Mesodermal cell (in vitro differentiated cells): ENCODE results near the gene DNAH1.
"Not testable (repeated sequence)": the region's sequence is repeated elsewhere in the genome, so short reads cannot be mapped to it uniquely, and the experiment has no call there.

Experiments used
- H3K27ac ChIP-seq: 2 replicates; pipeline ENCODE4 v1.7.0; 2013; ENCODE audit warnings: mild to moderate bottlenecking, low read depth, low read length, moderate library complexity; ENCODE audit not compliant: severe bottlenecking
- H3K36me3 ChIP-seq: 2 replicates; pipeline ENCODE4 v1.7.1; 2013; ENCODE audit warnings: mild to moderate bottlenecking, low read length, moderate library complexity; ENCODE audit not compliant: control insufficient read depth, insufficient read depth
- H3K4me1 ChIP-seq: one replicate; pipeline ENCODE4 v1.7.1; 2013; ENCODE audit warnings: mild to moderate bottlenecking, low read length; ENCODE audit not compliant: insufficient read depth, control insufficient read depth, poor library complexity, severe bottlenecking
- H3K4me3 ChIP-seq: 2 replicates; pipeline ENCODE4 v1.7.0; 2013; ENCODE audit warnings: low read length, control low read depth, mild to moderate bottlenecking; ENCODE audit not compliant: insufficient read depth, poor library complexity, severe bottlenecking; ENCODE audit errors: extremely low read depth
- H3K9me3 ChIP-seq: 2 replicates; pipeline ENCODE4 v1.7.1; 2013; ENCODE audit warnings: mild to moderate bottlenecking, low read length, moderate library complexity; ENCODE audit not compliant: control insufficient read depth
- WGBS, 2 experiments: methylation state at CpG; one replicate each; pipeline ENCODE4 v1.1.5; 2013; ENCODE audit warnings: missing lambda C conversion rate in 2 of 2; ENCODE audit not compliant: insufficient coverage in 2 of 2; 5-methylcytosine and 5-hydroxymethylcytosine counted together

Gene DNAH1

DNA sequence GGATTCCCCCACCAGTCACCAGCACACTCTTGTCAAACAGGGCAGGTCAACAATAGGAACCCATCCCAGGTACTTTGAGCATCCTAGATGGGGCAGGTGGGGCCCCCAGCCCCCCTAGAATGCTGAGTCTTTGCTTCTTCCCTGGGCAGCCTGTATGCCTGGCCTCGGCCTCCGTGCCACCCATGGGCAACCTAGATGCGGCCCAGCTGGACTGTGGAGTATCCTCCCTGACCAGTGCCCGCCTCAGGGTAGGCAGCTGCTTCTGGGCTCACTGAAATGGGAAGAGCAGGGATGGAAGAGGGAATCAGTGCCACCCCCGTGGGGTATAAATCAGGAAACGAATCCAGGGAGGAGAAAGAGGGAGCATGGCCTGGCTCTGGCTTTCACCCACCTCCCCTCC lies 10.9 kb downstream of the DNAH1 start:
- peaks cover 7% of the 10 kb centered on the region for H3K4me1 ChIP-seq
- no peaks in the 10 kb centered on the region for H3K36me3 ChIP-seq
- no peaks in the 10 kb centered on the region for H3K9me3 ChIP-seq
- H3K27ac ChIP-seq, result no peak overlapping the region
- WGBS, 2 experiments, result 96 to 100% methylated on average over 3 to 5 of the region's 6 CpGs
- H3K4me3 ChIP-seq, result no peak overlapping the region

- Histone ChIP-seq H3K27ac (no peak overlapping the region), H3K36me3 (no peaks in the 10 kb centered on the region), H3K9me3 (no peaks in the 10 kb centered on the region), H3K4me3 (no peak overlapping the region), H3K4me1 (peaks cover 7% of the 10 kb centered on the region)
- 87 to 90% methylated on average over 4 to 5 of the region's 5 CpGs for WGBS, 2 experiments
These were observed 11.6 kb downstream of the DNAH1 start for GRCh38 chr3:52327486-52328290.

GRCh38 chr3:52328536-52329080 lies 12.5 kb downstream of the DNAH1 start:
- H3K4me1 ChIP-seq, result peaks cover 6% of the 10 kb centered on the region
- WGBS, 2 experiments, result 80 to 100% methylated on average over 1 to 4 of the region's 5 CpGs
- H3K9me3 ChIP-seq, result no peaks in the 10 kb centered on the region
- H3K4me3 ChIP-seq, result no peak overlapping the region
- no peak overlapping the region for H3K27ac ChIP-seq
- H3K36me3 ChIP-seq, result no peaks in the 10 kb centered on the region

- H3K36me3 ChIP-seq, result no peaks in the 10 kb centered on the region
- no peaks in the 10 kb centered on the region for H3K9me3 ChIP-seq
- H3K27ac ChIP-seq, result no peak overlapping the region
- WGBS, 2 experiments, result 87 to 91% methylated on average over 8 to 9 of the region's 9 CpGs
- H3K4me3 ChIP-seq, result no peak overlapping the region
- no peaks in the 10 kb centered on the region for H3K4me1 ChIP-seq
These were observed 14.2 kb downstream of the DNAH1 start for GRCh38 chr3:52330194-52330805.

DNA sequence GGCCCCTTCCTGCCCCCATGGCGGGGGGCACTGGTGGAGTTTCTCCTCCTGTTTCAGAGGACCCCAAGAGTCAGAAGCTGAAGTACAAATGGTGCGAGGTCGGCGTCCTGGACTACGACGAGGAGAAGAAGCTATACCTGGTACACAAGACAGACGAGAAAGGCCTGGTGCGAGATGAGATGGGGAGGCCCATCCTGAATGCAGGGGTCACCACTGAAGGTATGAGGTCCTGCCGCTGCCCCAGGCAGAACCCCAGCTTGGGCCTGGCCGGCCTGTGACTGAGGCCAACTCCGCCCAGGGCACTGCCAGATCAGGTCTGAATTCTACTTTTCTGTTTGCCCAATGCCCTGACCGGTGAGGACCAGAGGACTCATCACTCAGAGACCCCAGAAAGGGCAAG lies 15.0 kb downstream of the DNAH1 start:
- H3K36me3 ChIP-seq, result no peaks in the 10 kb centered on the region
- WGBS, 2 experiments, result 94 to 98% methylated on average over 11 to 12 of the region's 12 CpGs
- H3K27ac ChIP-seq, result no peak overlapping the region
- H3K4me3 ChIP-seq, result no peak overlapping the region
- no peaks in the 10 kb centered on the region for H3K4me1 ChIP-seq
- H3K9me3 ChIP-seq, result no peaks in the 10 kb centered on the region

- no peaks in the 10 kb centered on the region for H3K9me3 ChIP-seq
- H3K4me3 ChIP-seq, result no peak overlapping the region
- no peak overlapping the region for H3K27ac ChIP-seq
- no peaks in the 10 kb centered on the region for H3K36me3 ChIP-seq
- no peaks in the 10 kb centered on the region for H3K4me1 ChIP-seq
- WGBS, 2 experiments, result 91 to 95% methylated on average over 15 of the region's 15 CpGs
These were observed 15.8 kb downstream of the DNAH1 start for GRCh38 chr3:52331906-52332305.

DNA sequence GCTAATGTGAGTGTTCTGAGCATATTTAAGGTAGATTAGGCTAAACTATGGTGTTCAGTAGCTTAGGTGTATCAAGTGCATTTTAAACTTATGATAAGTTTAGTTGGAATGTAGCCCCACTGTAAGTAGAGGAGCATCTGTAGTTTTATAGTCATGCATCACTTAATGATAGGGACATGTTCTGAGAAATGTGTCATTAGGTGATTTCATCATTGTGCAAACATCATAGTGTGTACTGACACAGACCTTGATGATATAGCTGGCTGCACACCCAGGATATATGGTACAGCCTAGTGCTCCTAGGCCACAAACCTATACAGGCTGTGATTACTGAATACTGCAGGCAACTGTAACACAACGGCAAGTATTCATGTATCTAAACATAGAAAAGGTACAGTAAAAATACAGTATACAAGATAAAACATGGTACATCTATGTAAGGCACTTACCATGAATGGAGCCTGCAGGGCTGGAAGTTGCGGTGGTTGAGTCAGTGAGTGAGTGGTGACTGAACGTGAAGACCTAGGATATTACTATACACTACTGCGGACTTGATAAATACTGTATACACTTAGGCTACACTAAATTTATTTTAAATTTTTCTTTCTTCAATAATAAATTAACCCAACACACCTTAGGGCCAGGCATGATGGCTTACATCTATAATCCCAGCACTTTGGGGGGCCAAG lies 17.9 kb downstream of the DNAH1 start:
- H3K4me1 ChIP-seq, result no peaks in the 10 kb centered on the region
- H3K36me3 ChIP-seq, result no peaks in the 10 kb centered on the region
- H3K9me3 ChIP-seq, result no peaks in the 10 kb centered on the region
- no peak overlapping the region for H3K27ac ChIP-seq
- H3K4me3 ChIP-seq, result no peak overlapping the region
- WGBS, 2 experiments, result 100% methylated on average over 2 of the region's 4 CpGs

GRCh38 chr3:52338131-52338530 lies 22.0 kb downstream of the DNAH1 start:
- not testable (repeated sequence) for H3K36me3 ChIP-seq, H3K4me3 ChIP-seq, H3K4me1 ChIP-seq, H3K27ac ChIP-seq, H3K9me3 ChIP-seq
- WGBS, 2 experiments, result 95% methylated on average over 5 to 6 of the region's 8 CpGs

- Histone ChIP-seq H3K4me3 (no peak overlapping the region), H3K4me1 (no peaks in the 10 kb centered on the region), H3K36me3 (no peaks in the 10 kb centered on the region), H3K9me3 (no peaks in the 10 kb centered on the region), H3K27ac (no peak overlapping the region)
- WGBS, 2 experiments, result 0% methylated on average over 1 of the region's 3 CpGs; no CpG with 5 or more reads in 1 of the 2 experiments
These were observed 23.5 kb downstream of the DNAH1 start for GRCh38 chr3:52339612-52340011.

DNA sequence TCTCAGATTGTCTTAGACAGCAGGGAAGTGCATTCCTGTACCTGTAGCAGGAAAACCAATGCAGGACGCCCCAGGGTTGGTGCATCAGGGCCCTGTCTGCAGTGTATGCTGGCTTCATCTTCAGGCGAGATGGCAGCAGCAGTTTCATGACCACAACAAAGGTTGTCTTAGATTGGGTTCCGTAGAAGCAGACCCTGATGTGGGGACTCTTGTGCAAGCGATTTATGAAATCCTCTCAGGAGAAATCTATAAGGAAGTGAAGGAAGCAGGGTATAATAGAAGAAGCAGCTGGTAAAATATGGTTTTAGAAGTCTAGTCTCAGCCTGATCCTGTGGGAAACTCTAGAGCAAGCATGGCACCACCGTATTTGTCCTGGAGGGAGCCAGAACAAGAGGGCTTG lies 25.0 kb downstream of the DNAH1 start:
- no peaks in the 10 kb centered on the region for H3K36me3 ChIP-seq
- H3K4me3 ChIP-seq, result no peak overlapping the region
- WGBS, 2 experiments, result 78 to 83% methylated on average over 5 of the region's 5 CpGs
- no peaks in the 10 kb centered on the region for H3K9me3 ChIP-seq
- H3K27ac ChIP-seq, result no peak overlapping the region
- H3K4me1 ChIP-seq, result no peaks in the 10 kb centered on the region
